WI38 (cell line): ENCODE results near the gene LY6G5C.

Experiments used
- H3K4me3 ChIP-seq: 2 replicates; pipeline ENCODE4 v1.5.1; 2011; ENCODE audit warnings: low read depth, mild to moderate bottlenecking, control low read depth, low read length
- TF ChIP-seq, protein P1 (sequence below): IDR thresholded peaks from 2 replicates; pipeline ENCODE4 v1.5.1; 2012; ENCODE audit warnings: low read depth, mild to moderate bottlenecking, control low read depth, low read length

LY6G5C gene

DNA sequence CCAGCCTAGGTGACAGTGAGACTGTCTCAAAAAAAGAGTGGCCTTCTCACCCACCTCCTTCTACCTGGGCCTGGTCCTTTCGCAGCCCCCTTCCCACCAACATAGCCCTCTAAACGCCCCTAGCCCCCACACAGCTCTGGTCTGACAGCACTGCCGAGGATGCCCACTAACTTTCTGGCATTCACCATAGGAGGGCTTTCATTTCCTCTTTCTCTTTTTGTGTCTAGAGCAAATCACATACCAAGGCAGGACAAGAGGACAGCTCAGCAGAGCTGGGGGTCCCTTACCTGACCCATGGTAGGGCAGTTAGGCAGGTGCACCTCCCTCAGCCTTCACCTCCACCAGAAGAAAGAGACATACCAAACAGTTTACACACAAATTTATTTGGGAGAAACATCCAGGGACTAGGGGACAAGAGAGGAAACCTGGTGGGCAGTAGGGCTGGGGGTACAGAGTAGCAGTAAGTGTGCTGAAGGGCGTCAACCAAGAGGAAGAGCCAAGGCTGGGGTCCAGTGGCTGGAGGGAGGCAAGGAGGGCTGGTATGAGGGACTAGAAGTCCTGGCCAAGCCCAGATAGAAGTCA, 4.5 kb downstream of the LY6G5C start:
- H3K4me3 ChIP-seq = no peak overlapping the region
- TF ChIP-seq, protein P1, sequence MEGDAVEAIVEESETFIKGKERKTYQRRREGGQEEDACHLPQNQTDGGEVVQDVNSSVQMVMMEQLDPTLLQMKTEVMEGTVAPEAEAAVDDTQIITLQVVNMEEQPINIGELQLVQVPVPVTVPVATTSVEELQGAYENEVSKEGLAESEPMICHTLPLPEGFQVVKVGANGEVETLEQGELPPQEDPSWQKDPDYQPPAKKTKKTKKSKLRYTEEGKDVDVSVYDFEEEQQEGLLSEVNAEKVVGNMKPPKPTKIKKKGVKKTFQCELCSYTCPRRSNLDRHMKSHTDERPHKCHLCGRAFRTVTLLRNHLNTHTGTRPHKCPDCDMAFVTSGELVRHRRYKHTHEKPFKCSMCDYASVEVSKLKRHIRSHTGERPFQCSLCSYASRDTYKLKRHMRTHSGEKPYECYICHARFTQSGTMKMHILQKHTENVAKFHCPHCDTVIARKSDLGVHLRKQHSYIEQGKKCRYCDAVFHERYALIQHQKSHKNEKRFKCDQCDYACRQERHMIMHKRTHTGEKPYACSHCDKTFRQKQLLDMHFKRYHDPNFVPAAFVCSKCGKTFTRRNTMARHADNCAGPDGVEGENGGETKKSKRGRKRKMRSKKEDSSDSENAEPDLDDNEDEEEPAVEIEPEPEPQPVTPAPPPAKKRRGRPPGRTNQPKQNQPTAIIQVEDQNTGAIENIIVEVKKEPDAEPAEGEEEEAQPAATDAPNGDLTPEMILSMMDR = no peak

DNA sequence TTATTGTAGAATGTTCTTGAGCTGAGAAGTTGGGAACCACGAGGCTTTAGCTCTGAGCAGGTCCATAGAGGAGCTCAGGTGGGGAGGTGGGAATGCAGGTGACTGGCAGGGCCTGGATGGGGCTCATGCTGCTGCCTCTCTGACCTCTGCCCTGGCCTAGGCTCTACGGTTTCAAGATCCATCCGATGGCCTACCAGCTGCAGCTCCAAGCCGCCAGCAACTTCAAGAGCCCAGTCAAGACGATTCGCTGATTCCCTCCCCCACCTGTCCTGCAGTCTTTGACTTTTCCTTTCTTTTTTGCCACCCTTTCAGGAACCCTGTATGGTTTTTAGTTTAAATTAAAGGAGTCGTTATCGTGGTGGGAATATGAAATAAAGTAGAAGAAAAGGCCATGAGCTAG, 11.2 kb downstream of the LY6G5C start, which contains the start of gene LY6G5B:
Gene LY6G5B, plus strand, starts transcription at position 301 of the 400 bp plus-strand sequence. CDS start 975 bp downstream, outside the sequence.
- H3K4me3 ChIP-seq = no peak within 1 kb of the TSS

DNA sequence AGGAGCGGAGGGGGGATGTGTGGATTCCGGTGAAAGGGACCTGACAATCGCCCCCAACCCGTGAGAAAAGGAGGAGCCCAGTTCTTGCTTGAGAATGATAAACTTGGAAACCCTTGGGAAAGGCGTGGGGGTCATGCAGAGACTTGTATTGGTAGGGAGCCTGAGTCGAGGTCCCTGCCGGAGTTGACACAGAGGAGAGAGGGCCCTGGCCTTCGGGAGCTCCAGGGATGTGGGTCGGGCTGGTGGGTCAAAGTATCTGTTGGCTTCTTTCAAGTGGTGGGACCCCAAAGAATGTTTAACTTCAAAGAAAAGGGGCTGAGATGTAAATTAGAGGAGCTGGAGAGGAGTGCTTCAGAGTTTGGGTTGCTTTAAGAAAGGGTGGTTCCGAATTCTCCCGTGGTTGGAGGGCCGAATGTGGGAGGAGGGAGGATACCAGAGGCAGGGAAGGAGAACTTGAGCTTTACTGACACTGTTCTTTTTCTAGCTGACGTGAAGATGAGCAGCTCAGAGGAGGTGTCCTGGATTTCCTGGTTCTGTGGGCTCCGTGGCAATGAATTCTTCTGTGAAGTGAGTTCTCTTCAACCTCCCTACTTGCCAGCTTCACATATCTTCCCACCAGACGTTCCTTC, 14.4 kb downstream of the LY6G5C start:
- TF ChIP-seq, protein P1 = no peak
- H3K4me3 ChIP-seq = peak overlapping the region; percentile 69

More for the DNA sequence above, 11.2 kb downstream of the LY6G5C start, which contains the start of gene LY6G5B:
- TF ChIP-seq, protein P1 = no peak

DNA sequence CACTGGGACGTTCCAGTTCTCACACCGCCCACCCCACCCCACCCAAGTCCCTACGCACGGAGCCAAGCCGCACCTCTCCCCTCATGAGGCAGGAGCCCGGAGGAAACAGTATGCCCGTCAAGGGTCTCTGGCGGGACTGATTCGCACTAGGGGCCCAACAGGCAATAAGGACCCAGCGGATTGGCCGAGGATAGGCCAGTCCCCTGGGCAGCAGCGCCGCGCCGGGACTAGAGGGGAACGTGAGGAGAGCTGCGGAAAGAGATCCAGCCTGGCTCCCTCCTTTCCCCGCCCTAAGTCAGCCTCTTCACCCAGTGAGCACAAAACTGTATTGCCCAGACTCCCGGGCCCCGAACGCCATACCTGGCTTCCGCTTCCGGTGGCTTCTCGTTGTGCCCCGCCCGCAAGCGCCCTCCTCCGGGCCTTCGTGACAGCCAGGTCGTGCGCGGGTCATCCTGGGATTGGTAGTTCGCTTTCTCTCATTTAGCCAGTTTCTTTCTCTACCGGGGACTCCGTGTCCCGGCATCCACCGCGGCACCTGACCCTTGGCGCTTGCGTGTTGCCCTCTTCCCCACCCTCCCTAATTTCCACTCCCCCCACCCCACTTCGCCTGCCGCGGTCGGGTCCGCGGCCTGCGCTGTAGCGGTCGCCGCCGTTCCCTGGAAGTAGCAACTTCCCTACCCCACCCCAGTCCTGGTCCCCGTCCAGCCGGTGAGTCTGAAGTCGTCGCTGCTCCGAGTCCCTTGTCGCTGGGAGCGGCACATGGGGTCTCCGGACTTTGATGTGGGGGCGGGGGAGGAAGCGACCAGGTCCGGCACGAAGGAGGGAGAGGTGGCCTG, 15.1 kb downstream of the LY6G5C start, which contains the start of gene CSNK2B:
Gene CSNK2B, plus strand, starts transcription at position 580 of the 836 bp plus-strand sequence. CDS start 752 bp downstream, outside the sequence.
- H3K4me3 ChIP-seq = peak within 1 kb of the TSS; percentile 69
- TF ChIP-seq, protein P1 = no peak

DNA sequence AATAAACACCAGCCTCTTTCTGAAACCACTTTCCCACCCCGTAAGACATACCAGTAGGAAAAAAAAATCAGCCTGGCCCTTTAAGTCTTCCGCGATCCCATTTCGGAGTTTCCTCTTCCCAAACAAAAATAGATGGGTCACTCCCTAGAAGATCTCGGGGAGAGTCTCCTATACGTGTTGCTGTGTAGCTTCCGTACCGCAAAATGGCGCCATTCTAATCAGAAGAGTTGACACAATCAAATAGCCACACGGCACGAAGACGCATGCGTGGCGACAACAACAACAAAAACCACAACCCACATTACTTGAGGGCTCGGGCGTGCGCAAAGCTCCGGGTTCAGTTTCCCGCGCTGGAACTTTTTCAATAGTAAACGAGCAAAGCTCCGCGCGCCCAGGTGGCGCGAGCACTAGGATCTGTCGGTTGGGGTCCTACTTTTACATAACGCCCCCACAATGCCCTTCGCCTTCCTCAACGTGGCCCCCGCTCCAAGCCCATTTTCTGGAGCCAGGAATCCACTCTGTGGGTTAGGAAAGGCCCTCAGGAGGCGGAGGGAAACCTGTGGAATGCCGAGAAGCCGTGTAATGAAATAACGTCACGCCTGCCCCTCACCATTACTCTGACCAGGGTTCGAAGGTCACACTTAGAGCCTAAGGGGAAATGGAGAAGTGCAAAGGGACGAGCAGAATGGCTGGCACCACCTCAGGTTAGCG, 15.9 kb downstream of the LY6G5C start, which contains the start of gene GPANK1:
Gene GPANK1, minus strand, starts transcription at position 208 of the 711 bp plus-strand sequence. CDS start 519 bp downstream, outside the sequence.
- peak within 1 kb of the TSS; percentile 69 for H3K4me3 ChIP-seq
- TF ChIP-seq, protein P1 = no peak

DNA sequence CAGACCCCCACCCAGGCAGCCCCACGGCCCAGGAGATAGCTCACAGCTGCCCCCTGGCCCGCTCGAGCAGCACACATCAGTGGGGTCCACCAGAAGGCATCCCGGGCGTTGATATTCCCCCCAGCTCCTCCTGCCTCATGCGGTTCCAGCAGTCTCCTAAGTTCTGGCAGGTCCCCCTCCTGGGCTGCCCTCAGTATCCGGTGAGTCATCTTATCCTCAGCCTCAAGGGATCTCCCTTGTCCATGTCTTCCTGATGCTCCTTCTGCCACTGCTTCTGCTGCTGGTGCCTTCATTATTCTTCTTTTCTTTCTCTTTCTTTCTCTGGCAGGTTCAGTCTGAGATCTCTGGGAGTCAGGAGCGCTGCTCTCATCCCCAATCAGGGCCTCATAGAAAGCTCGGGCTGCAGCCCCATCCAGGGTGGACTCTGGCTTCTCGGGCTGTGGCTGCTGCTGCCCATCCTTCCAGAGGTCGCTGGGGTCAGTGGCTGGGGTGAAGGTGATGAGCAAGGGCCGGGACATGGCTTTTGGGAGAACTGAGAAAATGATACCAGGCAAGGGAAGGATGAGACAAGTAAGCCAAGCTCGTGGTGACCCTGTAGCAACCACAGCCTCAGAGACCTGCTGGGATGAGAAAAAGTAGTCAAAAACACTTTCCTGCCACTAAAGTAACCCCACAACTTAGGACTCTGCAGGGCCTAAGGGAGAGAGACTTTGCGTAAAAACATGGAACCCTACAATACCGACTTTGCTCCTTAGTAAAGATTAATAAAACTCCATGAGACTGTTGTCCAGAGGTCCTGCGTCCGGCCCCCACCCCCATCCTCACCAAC, 16.7 kb downstream of the LY6G5C start:
- TF ChIP-seq, protein P1 = no peak
- H3K4me3 ChIP-seq = peak overlapping the region; percentile 69
